NB4 (cell line): ENCODE measurements around the gene TRIO.

Experiments
- POLR2A ChIP-seq: IDR thresholded peaks from 2 replicates; pipeline ENCODE4 v1.6.1; 2011; ENCODE audit warnings: mild to moderate bottlenecking; ENCODE audit not compliant: insufficient read length; ENCODE audit errors: extremely low read depth
- TF ChIP-seq, protein P1 (sequence below): IDR thresholded peaks from one replicate; pipeline ENCODE4 v1.5.1; 2012; ENCODE audit warnings: low read depth, low read length

DNA sequence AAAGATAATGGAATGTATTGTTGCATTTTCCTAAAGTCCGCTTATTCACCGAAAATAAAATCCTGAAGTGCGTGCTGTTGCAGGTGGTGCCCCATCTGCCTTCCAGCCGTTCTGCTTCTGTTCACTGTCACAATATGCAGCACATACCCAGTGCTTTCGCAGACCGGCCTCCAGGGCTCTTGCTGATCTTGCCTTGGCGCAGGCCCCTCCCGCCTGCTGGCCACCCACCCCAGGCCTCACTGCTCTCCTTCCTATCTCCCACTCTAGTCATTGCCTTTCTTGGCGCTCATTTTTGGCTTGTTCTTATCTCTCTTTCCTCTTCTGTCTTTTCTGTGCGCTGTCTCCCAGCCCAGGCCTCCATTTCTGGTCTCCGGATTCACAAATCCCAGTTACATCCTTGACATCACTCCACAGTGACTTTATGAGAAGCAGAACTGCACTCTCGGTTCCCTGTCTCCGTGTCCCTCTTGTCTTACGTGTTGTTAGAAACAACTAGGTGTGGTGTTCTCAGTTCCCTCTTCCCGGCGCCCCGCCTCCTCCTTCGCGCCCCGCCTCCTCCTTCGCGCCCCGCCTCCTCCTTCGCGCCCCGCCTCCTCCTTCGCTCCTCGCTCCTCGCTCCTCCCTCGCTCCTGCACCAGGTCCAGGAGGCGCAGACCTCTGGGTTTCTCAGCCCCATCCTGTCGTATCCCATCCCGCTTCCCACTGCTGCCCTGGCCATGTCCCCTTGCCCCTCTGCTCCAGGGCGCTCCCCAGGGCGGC is 236.8 kb downstream of the TRIO start:
- TF ChIP-seq, protein P1, sequence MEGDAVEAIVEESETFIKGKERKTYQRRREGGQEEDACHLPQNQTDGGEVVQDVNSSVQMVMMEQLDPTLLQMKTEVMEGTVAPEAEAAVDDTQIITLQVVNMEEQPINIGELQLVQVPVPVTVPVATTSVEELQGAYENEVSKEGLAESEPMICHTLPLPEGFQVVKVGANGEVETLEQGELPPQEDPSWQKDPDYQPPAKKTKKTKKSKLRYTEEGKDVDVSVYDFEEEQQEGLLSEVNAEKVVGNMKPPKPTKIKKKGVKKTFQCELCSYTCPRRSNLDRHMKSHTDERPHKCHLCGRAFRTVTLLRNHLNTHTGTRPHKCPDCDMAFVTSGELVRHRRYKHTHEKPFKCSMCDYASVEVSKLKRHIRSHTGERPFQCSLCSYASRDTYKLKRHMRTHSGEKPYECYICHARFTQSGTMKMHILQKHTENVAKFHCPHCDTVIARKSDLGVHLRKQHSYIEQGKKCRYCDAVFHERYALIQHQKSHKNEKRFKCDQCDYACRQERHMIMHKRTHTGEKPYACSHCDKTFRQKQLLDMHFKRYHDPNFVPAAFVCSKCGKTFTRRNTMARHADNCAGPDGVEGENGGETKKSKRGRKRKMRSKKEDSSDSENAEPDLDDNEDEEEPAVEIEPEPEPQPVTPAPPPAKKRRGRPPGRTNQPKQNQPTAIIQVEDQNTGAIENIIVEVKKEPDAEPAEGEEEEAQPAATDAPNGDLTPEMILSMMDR, result no peak
- TF ChIP-seq POLR2A, result no peak
